Fibroblast of skin of back (primary cell): ENCODE data around the gene LTBP4.
"Not testable (repeated sequence)": the region's sequence is repeated elsewhere in the genome, so short reads cannot be mapped to it uniquely, and the experiment has no call there.

Experiments used
- DNase-seq: peaks from one replicate; pipeline ENCODE4 v3.0.0-alpha.2; 2013

The LTBP4 gene

DNA sequence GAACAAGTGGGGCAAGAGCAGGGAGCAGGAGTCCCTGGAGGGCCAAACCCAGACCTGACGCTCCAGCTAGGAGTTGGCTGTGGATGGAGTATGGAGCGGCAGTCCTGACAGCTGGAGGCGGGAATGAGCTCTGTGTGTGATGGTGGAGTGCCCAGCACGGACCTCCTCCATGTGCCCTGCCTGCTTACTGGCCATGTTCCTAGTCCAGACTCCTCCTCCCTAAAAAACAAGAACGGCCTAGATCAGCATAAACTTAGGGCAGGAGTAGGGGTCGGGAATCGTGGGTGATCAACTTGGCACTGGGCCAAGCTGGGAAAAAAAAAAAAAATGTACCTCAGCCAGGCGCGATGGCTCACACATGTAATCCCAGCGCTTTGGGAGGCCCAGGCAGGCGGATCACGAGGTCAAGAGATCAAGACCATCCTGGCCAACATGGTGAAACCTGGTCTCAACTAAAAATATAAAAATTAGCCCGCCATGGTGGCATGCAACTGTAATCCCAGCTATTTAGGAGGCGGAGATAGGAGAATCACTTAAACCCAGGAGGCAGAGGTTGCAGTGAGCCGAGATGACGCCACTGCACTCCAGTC is 29.5 kb downstream of the LTBP4 start:
- no peak for DNase-seq

DNA sequence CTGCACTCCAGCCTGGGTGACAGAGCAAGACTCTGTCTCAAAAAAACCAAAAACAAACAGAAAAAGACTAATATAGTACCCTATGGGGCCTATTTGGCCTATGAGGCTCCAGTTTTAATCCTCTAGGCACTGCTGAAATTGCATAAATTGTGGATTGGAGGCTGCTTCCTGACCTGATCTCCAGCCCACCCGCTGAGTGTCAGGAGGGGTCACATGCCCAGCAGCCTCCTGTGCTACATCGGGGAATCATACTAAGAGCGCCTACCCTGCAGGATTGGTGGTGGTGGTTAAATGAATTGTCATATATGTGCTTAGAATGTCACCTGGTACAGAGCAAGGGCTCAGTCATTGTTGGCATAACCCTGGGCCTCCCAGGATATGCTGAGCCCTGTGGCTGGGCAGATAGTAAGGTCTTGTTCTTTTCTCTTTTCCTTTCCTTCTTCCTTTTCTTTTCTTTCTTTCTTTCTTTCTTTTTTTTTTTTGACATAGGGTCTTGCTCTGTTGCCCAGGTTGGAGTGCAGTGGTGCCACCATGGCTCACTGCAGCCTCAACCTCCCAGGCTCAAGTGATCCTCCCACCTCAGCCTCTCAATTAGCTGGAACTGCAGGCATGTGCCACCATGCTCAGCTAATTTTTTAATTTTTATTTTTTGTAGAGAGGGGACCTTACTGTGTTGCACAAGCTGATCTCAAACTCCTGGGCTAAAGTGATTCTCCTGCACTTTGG is 31.3 kb downstream of the LTBP4 start:
- no peak for DNase-seq

DNA sequence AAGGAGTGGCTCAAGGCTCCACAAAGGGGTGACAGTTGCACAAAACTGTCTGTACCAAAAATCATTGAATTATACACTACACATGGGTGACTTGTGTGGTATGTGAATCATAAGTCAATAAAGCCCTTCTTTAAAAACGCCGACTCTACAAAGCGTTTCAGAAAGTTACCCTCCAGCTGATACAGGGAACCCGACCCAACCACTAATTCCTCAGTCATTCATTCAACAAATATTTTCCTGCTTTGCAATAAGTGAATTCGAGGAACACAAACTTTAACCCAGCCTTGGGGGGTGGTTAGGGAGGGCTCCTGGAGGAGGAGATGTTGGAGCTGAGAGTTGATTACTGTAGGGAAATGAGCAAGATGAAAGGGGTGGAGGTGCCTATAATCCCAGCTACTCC is 32.0 kb downstream of the LTBP4 start:
- DNase-seq, result peak; percentile 74

DNA sequence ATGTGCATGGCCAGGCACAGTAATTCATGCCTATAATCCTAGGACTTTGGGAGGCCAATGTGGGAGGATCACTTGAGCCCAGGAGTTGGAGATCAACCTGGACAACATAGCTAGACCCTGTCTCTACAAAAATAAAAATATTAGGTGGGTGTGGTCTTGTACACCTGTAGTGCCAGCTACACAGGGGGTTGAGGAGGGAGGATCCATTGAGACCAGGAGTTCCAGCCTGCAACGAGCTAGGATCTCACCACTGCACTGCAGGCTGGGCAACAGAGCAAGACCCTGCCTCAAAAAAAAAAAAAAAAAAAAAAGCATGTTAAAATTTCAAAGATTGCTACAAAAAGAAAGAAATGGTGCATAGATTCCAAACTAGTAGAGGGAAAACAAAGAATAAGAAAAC is 37.2 kb downstream of the LTBP4 start:
- no peak for DNase-seq

DNA sequence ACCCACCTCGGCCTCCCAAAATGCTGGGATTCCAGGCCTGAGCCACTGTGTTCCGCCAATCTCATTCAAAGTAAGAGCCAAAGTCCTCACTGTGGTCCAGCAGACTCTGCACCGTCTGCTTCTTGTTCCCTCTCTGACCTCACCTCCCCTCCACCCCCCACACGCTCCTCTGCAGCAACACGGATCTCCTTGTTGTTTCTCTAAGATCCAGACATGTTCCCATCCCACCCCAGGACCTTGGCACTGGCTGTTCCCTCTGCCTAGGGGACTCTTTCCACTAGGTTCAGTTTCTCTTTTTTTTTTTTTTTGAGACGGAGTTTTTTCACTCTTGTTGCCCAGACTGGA is 38.4 kb downstream of the LTBP4 start:
- no peak for DNase-seq

DNA sequence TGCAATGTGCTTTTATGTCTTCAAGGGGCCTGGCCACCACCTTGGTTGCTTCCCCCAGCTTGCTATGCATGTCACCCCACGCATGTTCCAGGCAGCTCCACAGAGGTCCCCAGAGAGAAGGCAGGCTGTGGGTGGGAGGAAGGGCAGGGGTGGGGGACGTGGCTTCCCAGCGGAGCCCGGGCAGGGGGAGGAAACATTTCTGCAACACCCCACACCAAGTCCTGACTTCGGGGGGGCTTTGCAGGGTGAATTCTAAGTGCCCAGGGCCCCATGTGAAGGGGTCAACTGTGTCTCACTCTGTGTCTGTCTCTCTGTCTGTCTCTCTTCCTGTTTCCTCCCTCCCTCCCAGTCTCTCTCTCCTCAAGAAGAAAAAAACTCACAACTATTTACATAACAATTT is 39.6 kb downstream of the LTBP4 start:
- peak; percentile 61 for DNase-seq

DNA sequence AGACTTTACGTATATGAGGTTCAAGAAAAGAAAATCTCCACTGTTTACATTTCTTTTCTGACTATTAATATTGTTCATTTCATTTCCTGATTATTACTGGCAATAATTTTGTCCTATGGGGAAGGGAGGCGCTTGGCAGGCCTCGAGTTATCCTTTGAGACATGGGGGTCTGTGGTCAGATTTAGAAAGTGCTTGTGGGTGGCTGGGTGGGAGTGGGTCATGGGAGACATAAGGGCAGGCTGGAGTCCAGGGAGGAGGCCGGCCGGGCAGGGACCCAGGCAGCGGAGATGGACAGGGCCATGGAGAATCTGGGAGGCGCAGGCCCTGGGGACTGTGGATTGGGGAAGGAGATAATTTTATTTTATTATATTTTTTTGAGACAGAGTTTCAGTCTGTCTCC is 40.1 kb downstream of the LTBP4 start:
- DNase-seq, result no peak

DNA sequence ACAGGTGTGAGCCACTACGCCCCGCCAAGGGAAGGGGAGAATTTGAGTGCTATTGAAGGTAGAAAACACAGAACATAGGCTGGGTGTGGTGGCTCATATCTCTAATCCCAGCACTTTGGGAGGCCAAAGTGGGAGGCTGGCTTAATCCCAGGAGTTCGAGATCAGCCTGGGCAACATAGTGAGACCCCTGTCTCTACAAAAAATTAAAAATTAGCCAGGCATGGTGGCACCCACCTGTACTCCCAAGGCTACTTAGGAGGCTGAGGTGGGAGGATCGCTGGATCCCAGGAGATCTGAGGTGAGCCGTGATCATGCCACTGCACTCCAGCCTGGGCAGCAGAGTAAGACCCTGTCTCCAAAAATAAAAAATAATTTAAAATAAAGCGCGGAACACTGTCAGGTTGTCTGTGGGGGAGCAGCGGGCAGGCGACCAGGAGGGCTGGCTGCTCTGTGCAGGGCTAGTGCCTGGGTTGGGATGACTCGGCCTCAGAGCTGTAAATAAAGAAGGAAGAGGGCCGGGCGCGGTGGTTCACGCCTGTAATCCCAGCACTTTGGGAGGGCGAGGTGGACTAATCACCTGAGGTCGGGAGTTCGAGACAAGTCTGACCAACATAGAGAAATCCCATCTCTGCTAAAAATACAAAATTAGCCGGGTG is 41.0 kb downstream of the LTBP4 start:
- no peak for DNase-seq

DNA sequence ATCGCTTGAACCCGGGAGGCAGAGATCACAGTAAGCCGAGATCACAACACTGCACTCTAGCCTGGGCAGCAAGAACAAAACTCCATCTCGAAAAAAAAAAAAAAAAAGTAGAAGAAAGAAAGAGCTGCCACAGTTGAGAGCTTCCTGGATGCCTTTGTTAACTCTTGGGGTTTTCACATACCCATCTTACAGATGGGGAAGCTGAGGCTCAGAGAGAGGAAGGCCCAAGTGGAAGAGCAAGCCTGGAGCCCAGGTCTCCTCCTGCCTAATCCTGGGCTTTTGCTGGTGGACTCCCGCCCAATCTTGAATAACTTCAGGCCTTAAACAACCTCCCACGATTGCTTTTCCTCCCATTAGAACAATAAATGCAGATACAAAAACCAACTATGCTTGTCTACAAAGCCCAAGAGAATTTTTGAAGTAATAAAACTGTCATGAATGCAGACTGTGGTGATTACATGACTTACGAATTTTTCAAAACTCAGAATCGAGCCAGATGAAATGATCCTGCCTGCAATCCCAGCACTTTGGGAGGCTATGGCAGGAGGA is 41.7 kb downstream of the LTBP4 start:
- DNase-seq, result no peak

DNA sequence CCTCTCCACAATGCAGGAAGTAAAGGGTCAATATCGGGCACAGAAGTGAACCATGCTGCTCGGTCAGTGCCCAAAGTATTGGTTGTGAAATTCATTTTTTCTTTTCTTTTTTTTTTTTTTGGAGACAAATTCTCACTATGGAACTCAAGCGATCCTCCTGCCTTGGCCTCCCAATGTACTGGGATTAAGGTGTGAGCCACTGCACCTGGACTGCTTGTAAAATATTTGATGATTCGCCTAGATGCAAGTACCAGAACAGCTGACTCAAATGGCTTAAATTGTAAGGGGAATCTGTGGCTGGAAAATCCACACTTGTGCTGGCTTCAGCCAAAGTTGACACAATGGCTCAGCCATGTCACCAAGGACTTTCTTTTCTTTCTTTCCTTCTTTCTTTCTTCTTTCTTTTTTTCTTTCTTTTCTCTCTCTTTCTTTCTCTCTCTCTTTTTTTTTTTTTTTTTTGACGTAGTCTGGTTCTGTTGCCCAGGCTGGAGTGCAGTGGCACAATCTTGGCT is 45.6 kb downstream of the LTBP4 start:
- no peak for DNase-seq

DNA sequence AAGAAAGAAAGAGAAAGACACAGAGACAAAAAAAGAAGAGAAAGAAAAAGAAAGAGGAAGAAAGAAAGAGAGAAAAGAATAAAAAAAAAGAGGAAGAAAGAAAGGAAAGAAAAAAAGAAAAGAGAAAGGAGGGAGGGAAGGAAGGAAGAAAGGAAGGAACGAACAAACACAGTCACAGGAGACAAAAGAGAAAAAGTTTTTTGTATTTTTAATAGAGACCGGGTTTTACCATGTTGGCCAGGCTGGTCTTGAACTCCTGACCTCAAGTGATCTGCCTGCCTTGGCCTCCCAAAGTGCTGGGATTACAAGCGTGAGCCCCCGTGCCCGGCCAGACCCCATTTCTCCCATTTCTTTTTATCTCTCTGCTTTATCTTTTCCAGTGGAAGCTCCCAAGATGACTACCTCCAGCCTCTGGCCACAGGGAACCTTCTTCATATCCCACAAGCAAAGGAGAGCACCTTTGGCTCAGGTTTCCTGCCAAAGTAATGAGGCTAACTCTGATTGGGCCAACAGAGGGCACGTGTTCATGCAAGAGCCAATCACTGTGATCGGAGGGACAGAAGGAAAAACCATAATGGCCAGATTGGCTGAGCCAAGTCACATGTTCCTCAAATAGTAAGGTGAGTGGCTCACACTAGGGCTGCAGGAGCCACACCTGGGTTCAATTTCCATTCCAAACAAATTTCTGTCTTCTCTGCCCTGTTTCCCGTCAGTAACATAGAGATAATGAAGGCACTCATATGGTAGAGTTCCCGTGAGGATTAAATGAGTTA is 48.9 kb downstream of the LTBP4 start:
- not testable (repeated sequence) for DNase-seq

DNA sequence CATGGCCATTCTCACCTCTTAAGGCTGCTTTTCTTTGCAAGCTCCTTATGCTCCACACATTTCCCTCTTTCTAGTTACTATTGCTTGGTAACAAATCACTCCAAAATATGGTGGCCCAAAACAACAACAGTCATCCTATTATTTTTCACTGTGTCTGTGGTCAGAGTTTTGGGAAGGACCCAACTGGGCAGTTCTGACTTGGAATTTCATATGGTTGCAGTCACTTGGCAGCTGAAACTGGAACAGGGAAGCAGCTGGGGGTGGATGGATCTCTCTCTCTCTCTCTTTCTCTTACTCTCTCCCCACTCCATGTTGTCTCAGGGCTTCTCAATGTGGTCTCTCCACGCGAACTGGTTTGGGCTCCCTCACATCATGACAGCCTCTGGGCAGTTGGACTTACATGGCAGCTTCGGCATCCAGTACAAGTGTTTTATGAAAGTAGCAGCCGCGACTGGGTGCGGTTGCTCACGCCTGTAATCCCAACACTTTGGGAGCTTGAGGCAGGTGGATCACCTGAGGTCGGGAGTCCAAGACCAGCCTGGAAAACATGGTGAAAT is 49.7 kb downstream of the LTBP4 start:
- peak; percentile 37 for DNase-seq

DNA sequence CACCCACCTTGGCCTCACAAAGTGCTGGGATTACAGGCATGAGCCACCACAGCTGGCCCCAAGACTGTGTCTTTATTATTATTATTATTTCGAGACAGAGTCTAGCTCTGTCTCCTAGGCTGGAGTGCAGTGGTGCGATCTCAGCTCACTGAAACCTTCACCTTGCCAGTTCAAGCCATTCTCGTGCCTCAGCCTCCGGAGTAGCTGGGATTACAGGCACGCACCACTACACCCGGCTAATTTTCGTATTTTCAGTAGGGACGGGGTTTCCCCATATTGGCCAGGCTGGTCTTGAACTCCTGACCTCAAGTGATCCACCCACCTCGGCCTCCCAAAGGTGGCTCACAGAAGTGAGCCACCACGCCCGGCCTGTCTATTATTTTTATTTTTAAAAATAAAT is 51.1 kb downstream of the LTBP4 start:
- DNase-seq, result not testable (repeated sequence)

DNA sequence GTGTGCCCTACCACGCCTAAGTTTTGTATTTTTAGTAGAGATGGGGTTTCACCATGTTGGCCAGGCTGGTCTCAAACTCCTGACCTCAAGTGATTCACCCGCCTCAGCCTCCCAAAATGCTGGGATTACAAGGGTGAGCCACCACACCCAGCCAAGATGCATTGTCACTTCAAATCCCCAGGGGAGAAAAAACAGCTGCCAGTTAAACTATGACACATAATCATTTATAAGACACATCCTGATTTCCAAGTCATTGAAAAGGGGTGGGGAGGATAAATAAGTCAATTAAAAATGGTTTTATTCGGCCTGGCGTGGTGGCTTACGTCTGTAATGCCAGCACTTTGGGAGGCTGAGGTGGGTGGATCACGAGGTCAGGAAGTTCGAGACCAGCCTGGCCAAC is 54.5 kb downstream of the LTBP4 start:
- not testable (repeated sequence) for DNase-seq

DNA sequence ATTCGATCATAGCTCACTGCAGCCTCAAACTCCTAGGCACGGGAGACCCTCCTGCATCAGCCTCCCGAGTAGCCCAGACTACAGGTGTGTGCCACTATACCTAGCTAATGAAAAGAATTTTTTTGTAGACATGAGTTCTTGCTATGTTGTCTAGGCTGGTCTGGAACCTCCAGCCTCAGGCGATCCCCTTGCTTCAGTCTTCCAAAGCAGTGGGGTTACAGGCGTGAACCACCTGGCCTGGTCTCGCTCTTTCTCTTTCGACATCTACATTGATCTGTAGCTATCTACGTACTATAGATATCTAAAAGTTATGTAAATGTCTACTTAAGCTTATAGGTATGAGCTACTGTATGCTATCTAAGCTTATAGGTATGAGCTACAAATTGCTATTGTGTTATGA is 56.9 kb downstream of the LTBP4 start:
- no peak for DNase-seq

DNA sequence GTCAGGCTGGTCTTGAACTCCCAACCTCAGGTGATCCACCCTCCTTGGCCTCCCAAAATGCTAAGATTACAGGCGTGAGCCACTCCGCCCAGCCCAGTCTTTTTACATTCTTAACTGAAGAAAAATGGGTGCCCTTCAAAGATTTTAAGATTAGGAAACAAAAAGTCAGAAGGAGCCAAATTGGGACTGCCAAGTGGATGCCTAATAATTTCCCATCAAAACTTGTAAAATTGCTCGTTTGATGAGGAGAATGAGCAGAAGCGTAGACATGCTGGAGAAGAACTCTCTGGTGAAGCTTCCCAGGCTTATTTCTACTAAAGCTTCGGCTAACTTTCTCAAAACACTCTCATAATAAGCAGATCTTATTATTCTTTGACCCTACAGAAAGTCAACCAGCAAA is 57.9 kb downstream of the LTBP4 start:
- DNase-seq, result no peak

DNA sequence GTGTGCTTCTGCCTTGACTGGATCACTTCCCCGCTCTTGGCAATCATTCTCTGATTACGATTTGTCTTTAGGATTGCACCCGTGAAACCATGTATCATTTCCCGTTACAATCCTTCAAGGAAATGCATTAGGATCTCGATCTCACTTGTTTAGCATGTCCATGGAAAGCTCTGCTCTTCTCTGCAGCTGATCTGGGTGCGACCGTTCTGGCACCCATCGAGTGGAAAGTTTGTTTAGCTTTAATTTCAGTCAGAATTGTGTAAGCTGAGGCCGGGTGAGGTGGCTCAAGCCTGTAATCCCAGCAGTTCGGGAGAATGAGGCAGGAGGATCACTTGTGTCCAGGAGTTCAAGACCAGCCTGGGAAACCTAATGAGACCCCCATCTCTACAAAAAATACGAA is 58.4 kb downstream of the LTBP4 start:
- no peak for DNase-seq

DNA sequence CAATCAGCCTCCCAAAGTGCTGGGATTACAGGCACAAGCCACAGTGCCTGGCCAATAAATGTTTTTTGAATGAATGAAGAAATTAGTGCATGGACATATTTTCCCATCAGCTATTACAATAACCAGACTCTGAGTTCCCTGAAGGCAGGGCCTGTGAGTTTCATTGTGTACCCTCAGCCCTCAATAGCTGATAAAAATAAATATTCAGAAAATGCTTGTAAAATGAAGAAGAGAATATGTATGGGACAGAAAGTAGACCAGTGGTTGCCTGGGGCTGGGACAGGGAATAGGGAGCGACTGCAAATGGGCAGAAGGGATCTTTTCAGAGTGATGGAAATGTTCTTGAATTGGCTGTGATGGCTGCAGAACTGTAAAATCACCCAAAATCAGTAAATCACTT is 60.4 kb downstream of the LTBP4 start:
- no peak for DNase-seq

DNA sequence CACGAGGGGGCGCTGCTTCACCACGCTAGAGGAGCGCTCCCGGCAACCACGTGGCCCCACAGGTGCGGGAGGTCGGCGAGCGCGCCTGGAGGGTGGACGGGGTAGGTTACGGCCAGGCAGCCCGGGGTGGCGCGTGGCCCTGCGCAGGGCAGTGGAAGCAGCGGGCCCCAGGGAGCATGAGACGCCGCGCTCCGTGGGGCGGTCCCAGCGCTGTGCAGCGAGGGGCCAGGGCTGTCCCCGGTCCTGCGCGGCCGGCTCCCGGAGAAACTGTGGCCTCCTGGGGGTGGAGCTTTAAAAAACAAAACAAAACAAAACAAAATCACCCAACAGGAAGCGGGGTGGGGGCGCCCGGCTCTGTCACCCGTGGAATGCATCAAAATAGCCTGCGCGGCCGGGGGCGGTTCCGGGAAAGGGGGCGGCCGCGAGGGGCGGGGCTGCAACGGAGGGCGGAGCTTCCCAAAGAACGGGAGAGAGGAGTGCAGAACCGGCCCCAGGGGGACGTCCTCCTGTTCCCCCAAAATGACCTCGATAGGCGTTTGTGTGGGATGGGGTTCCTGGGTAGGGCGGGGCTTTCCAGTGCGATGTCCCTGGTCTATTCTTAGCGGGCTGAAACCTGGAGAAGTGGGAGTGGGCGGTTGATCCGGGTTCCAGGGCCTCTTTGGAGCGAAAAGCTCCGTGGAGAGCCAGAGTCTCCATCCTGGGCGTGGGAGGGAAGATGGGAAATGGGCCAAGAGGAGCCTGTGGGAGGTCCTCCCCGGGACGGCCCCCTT is 61.9 kb downstream of the LTBP4 start:
- peak; percentile 74 for DNase-seq

DNA sequence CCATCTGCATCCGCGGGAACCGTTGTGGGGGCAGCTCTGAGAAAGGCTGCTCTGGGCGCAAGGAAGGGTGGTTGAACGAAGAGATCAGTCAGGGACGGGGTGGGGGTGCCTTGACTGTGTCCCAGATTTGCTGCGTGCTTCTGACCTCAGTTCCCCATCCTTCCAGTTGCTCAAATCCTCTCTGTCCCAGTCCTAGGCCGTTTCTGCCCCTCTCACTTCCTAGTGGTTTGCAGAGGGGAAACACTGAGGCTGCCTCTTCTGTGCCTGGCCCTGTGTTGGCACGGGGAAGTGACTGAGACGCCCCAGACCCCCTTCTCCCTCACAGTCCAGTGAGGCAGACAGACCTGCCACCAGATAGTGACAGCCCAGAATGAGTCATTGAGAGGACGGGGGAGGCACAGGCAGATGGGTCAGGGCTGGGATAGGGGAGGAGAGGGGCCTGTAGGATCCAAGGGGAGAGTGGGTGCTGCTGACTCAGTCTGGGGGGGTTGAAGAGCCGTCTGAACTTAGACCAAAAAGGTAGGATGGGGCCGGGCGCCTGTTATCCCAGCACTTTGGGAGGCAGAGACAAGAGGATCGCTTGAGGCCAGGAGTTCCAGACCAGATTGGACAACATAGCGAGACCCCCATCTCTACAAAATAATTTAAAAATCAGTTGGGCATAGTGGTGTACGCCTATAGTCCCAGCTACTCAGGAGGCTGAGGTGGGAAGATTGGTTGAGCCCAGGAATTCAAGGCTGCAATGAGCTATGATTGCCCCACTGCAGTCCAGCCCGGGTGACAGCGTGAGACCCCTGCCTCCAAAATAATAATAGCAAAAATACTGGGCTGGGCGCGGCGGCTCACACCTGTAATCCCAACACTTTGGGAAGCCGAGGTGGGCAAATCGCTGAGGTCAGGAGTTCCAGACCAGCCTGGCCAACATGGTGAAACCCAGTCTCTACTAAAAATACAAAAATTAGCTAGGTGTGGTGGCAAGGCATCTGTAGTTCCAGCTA is 62.8 kb downstream of the LTBP4 start:
- peak; percentile 50 for DNase-seq
